HG03045 (cell line): ENCODE results near the gene TRPV5.

Experiments
- ATAC-seq: cut with Tn5 transposase; IDR thresholded peaks from one replicate; pipeline ENCODE4 v1.9.1; 2021; ENCODE audit warnings: mild to moderate bottlenecking, moderate library complexity; ENCODE audit not compliant: unreplicated experiment

The TRPV5 gene

DNA sequence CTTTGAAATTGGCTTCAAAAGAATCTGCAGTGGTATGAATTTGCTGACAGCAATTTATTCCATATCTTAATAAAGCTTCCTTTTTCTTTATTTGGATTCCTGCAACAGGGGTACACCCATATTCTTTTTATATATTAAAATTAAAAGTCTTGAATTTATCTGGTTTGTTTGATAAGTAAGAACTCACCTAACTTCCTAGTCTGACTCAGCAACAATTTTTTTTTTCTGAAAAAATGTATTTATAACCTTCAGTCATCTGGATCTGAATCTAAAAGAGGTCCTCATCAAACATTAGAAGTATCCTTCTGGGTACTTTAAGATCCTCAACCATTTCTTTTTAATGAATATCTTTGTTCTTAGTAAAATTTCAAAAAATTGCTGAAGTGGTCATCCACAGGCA is 74.1 kb downstream of the TRPV5 start:
- ATAC-seq, result no peak
